Measurements from ENCODE around the gene FGFBP1. TPM values are rescaled to one million over a fixed set of nuclear protein-coding genes. Genes with fewer than 3 reads are reported as not detected.

The FGFBP1 gene
- total and polyA plus RNA-seq, 2 donors (not counting 1 experiment from before 2014, with no cell fraction given), result not detected

DNA sequence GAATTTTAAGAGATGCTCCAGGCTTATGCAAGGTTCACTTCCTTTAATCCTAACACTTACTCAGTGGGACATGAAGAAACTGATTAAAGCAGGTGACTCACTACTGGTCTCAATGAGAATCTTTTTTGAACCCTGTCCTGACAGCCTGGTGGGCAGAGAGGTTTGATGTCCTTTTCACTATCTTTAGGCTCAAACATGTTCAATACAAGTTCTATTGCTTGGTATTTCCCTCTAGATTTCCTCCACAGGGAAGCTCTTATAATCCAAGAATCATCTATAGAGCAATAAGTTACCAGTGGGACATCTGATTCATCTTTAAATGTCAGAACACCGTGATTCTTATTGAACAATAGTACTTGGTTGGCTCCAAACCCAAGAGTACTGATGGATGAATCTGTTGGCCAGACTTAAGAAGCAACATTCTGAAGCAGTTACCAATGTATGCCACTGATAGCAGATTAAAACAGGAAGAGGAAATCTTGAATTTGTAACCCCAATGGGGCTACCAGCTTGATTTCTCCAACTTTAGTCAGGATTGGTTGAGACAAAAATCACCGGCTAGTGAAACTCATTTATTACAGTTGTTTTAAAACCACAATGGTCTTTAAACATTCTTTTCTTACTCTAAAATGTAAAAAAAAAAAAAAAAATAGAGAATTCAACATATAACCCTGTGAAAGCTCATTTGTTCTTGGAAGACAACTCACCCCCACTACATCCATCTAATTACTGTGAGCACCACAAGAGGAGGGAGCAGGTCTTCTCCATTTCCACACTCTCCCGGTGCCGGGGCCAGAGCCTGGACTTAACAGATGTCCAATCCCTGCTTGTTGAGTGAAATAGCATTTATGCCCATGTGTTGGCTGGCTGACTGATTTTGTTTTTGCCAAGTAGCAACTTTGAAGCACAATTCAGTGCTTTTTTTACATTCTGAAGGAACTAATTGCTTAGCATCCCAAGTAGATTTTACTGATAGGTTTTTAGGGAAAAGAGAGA lies 43.3 kb downstream of the FGFBP1 start:
- Histone ChIP-seq H3K9ac (ENCODE audit: low read length) (no peak overlapping the region), H3K27me3 (replicated peaks in 1 of 4; ENCODE audit: control extremely low read depth in 1 of 4, control insufficient read depth in 3 of 4, insufficient read depth in 4 of 4, low read length in 3 of 4) (no peaks in the 10 kb centered on the region), H2AFZ (ENCODE audit: insufficient read depth, low read depth, low read length, poor library complexity, severe bottlenecking) (no peak overlapping the region), H3K36me3 (replicated peaks in 1 of 2; ENCODE audit: control extremely low read depth in 1 of 2, control insufficient read depth in 1 of 2, extremely low read depth in 1 of 2, insufficient read depth in 2 of 2, low read length in 1 of 2) (no peaks in the 10 kb centered on the region), H3K79me2 (ENCODE audit: control insufficient read depth, insufficient read depth, low read length) (no peaks in the 10 kb centered on the region), H3K4me1 (ENCODE audit: control insufficient read depth in 2 of 2, insufficient read depth in 2 of 2, low read length in 2 of 2) (peaks cover 14 to 15% of the 10 kb centered on the region in 2 donors), H3K4me2 (replicated peaks; ENCODE audit: low read depth, low read length, poor library complexity, severe bottlenecking) (no peak overlapping the region), H4K20me1 (ENCODE audit: control insufficient read depth, insufficient read depth, low read length, poor library complexity, severe bottlenecking) (no peaks in the 10 kb centered on the region), H3K4me3 (ENCODE audit: control extremely low read depth in 1 of 5, extremely low read depth in 1 of 5, insufficient read depth in 1 of 5, low read depth in 2 of 5, low read length in 4 of 5) (no peak overlapping the region), H3K9me3 (ENCODE audit: control extremely low read depth in 1 of 3, control insufficient read depth in 2 of 3, insufficient read depth in 1 of 3, low read length in 2 of 3) (no peaks in the 10 kb centered on the region), H3K27ac (ENCODE audit: low read length in 2 of 2) (no peak overlapping the region)
- H3K9me3 Mint-ChIP-seq (ENCODE audit: insufficient read depth), result no peaks in the 10 kb centered on the region
- ATAC-seq (ENCODE audit: low read depth) (no peak), DNase-seq (no peak)
- POLR2A ChIA-PET, result interaction anchor here (0.5 kb wide), 1 partner anchor 177 kb away, joined by 3 read pairs; no protein-coding TSS in a partner anchor
- peaks cover 19% of the 10 kb centered on the region for H3K4me1 Mint-ChIP-seq
- TF ChIP-seq EZH2 (IDR thresholded peaks at IDR 0.05; ENCODE audit: borderline replicate concordance, insufficient read depth, low read depth, low read length, poor library complexity, severe bottlenecking) (no peak), CTCF (IDR thresholded peaks at IDR 0.05) (no peak)
- H3K4me3 Mint-ChIP-seq, result no peak overlapping the region
- H3K27me3 Mint-ChIP-seq, result peaks cover 7% of the 10 kb centered on the region
- intact Hi-C loops (cut with micrococcal nuclease), result no loop called here
- H3K27ac Mint-ChIP-seq, result no peak overlapping the region
- CTCF ChIA-PET, result interaction anchor here (1.8 kb wide), 1 partner anchor 12 kb away, joined by 8 read pairs; no protein-coding TSS in a partner anchor
- WGBS (ENCODE audit: insufficient coverage), result no CpG with 5 or more reads among the region's 4 CpGs

- H2AFZ ChIP-seq (ENCODE audit: insufficient read depth, low read depth, low read length, poor library complexity, severe bottlenecking), result no peak overlapping the region
- intact Hi-C loops (cut with micrococcal nuclease), result no loop called here
- no peaks in the 10 kb centered on the region for H4K20me1 ChIP-seq (ENCODE audit: control insufficient read depth, insufficient read depth, low read length, poor library complexity, severe bottlenecking)
- H3K9me3 ChIP-seq (ENCODE audit: control extremely low read depth in 1 of 3, control insufficient read depth in 2 of 3, insufficient read depth in 1 of 3, low read length in 2 of 3), result no peaks in the 10 kb centered on the region
- no peak for ATAC-seq (ENCODE audit: low read depth)
- no peak overlapping the region for H3K9ac ChIP-seq (ENCODE audit: low read length)
- peaks cover 21% of the 10 kb centered on the region for H3K4me1 Mint-ChIP-seq
- ChIA-PET POLR2A (no interaction called here), CTCF (no interaction called here)
- TF ChIP-seq EZH2 (IDR thresholded peaks at IDR 0.05; ENCODE audit: borderline replicate concordance, insufficient read depth, low read depth, low read length, poor library complexity, severe bottlenecking), result no peak
- no peak for TF ChIP-seq CTCF (IDR thresholded peaks at IDR 0.05)
- H3K27me3 Mint-ChIP-seq, result peaks cover 4% of the 10 kb centered on the region
- H3K36me3 ChIP-seq (replicated peaks in 1 of 2; ENCODE audit: control extremely low read depth in 1 of 2, control insufficient read depth in 1 of 2, extremely low read depth in 1 of 2, insufficient read depth in 2 of 2, low read length in 1 of 2), result no peaks in the 10 kb centered on the region
- H3K9me3 Mint-ChIP-seq (ENCODE audit: insufficient read depth), result no peaks in the 10 kb centered on the region
- no peak overlapping the region for H3K27ac Mint-ChIP-seq
- DNase-seq, result no peak
- H3K4me2 ChIP-seq (replicated peaks; ENCODE audit: low read depth, low read length, poor library complexity, severe bottlenecking), result no peak overlapping the region
- H3K4me1 ChIP-seq (ENCODE audit: control insufficient read depth in 2 of 2, insufficient read depth in 2 of 2, low read length in 2 of 2), result peaks cover 14 to 15% of the 10 kb centered on the region in 2 donors
- H3K4me3 ChIP-seq (ENCODE audit: control extremely low read depth in 1 of 5, extremely low read depth in 1 of 5, insufficient read depth in 1 of 5, low read depth in 2 of 5, low read length in 4 of 5), result no peak overlapping the region
- WGBS (ENCODE audit: insufficient coverage), result no CpG with 5 or more reads among the region's 1 CpG
- H3K27ac ChIP-seq (ENCODE audit: low read length in 2 of 2), result no peak overlapping the region
- H3K79me2 ChIP-seq (ENCODE audit: control insufficient read depth, insufficient read depth, low read length), result no peaks in the 10 kb centered on the region
- H3K27me3 ChIP-seq (replicated peaks in 1 of 4; ENCODE audit: control extremely low read depth in 1 of 4, control insufficient read depth in 3 of 4, insufficient read depth in 4 of 4, low read length in 3 of 4), result no peaks in the 10 kb centered on the region
- no peak overlapping the region for H3K4me3 Mint-ChIP-seq
These were observed 44.1 kb downstream of the FGFBP1 start for GRCh38 chr4:15894393-15894792.
